Cardiac muscle cell (in vitro differentiated cells and primary cell): Measurements from ENCODE around the gene SPATA21. TPM values are rescaled to one million over a fixed set of nuclear protein-coding genes. Genes with fewer than 3 reads are reported as not detected.

Experiments used
- DNase-seq, 2 donors: peaks; one replicate each; pipeline versions ENCODE4 v3.0.0 to v3.0.0-alpha.2; 2010 to 2017; ENCODE audit warnings: low read depth in 1 of 2, low spot score in 1 of 2
- H3K27ac ChIP-seq: fragments of 200-600 bp; sonication (generic); 2 replicates; pipeline ENCODE4 v1.5.1; 2016
- H3K27me3 ChIP-seq: fragments of 200-600 bp; sonication (generic); 2 replicates; pipeline ENCODE4 v1.6.0; 2016; ENCODE audit warnings: control low read depth
- H3K36me3 ChIP-seq: fragments of 200-600 bp; sonication (generic); 2 replicates; pipeline ENCODE4 v1.5.1; 2016; ENCODE audit warnings: control low read depth
- H3K4me1 ChIP-seq: fragments of 200-600 bp; sonication (generic); 2 replicates; pipeline ENCODE4 v1.8.1; 2017; ENCODE audit warnings: low read depth, mild to moderate bottlenecking, mixed run types
- H3K4me3 ChIP-seq: fragments of 200-600 bp; sonication (generic); 2 replicates; pipeline ENCODE4 v1.5.1; 2016; ENCODE audit warnings: mild to moderate bottlenecking
- H3K9me3 ChIP-seq: fragments of 200-600 bp; sonication (generic); 2 replicates; pipeline ENCODE4 v1.5.1; 2017; ENCODE audit warnings: low read depth, mild to moderate bottlenecking, control low read depth
- CTCF ChIP-seq: IDR thresholded peaks from 2 replicates; pipeline ENCODE4 v1.5.1; 2012; ENCODE audit warnings: low read depth, mild to moderate bottlenecking, low read length
- polyA plus RNA-seq: library from polyadenylated mRNA; unstranded; fragments of >200 nt; fragmentation: Nextera tagmentation; extraction: Ambion mirVana; gene quantifications from 2 replicates; pipeline ENCODE4 v1.2.1, GENCODE V29; 2016
- total RNA-seq: library from RNA; depleted of rRNA; stranded (reverse); fragments of >200 nt; gene quantifications from 2 replicates; pipeline ENCODE4 v1.2.3, GENCODE V29; 2016

The SPATA21 gene
- total and polyA plus RNA-seq, 2 experiments from 2014 or later, result 0.18 TPM; not detected in 1

- Histone ChIP-seq H3K36me3 (no peaks in the 10 kb centered on the region), H3K27ac (no peak overlapping the region), H3K9me3 (no peaks in the 10 kb centered on the region), H3K4me1 (peaks cover 12% of the 10 kb centered on the region), H3K4me3 (no peak overlapping the region), H3K27me3 (no peaks in the 10 kb centered on the region)
- TF ChIP-seq CTCF, result no peak
- no peak for DNase-seq
These were observed 82.6 kb downstream of the SPATA21 start for GRCh38 chr1:16354619-16355018.

GRCh38 chr1:16352842-16353535, 84.2 kb downstream of the SPATA21 start:
- no peak for DNase-seq
- H3K27ac ChIP-seq, result peak overlapping the region; percentile 96
- no peak for TF ChIP-seq CTCF

GRCh38 chr1:16351994-16352841, 85.0 kb downstream of the SPATA21 start, which contains the start of gene FBXO42:
FBXO42 (minus strand) TSS chr1:16352480; CDS start chr1:16315418, 37,062 bp downstream.
- Histone ChIP-seq H3K27ac (peak within 1 kb of the TSS; percentile 96), H3K9me3 (no peaks in the 10 kb centered on the region), H3K36me3 (no peaks in the 10 kb centered on the region), H3K27me3 (no peaks in the 10 kb centered on the region), H3K4me3 (peak within 1 kb of the TSS; percentile 76), H3K4me1 (peaks cover 12% of the 10 kb centered on the region)
- peak; percentile 36 for TF ChIP-seq CTCF
- peak; percentile 95 to 96 for DNase-seq

More at GRCh38 chr1:16352842-16353535, 84.2 kb downstream of the SPATA21 start:
- Histone ChIP-seq H3K4me3 (peak overlapping the region; percentile 76), H3K9me3 (no peaks in the 10 kb centered on the region), H3K4me1 (peaks cover 12% of the 10 kb centered on the region), H3K36me3 (no peaks in the 10 kb centered on the region), H3K27me3 (no peaks in the 10 kb centered on the region)

- peak overlapping the region; percentile 76 for H3K4me3 ChIP-seq
These were observed 85.7 kb downstream of the SPATA21 start for GRCh38 chr1:16351456-16351993.

More at GRCh38 chr1:16351456-16351993, 85.7 kb downstream of the SPATA21 start:
- Histone ChIP-seq H3K9me3 (no peaks in the 10 kb centered on the region), H3K27ac (peak overlapping the region; percentile 96), H3K4me1 (peaks cover 12% of the 10 kb centered on the region), H3K27me3 (no peaks in the 10 kb centered on the region), H3K36me3 (no peaks in the 10 kb centered on the region)
- peak; percentile 44 to 54 for DNase-seq
- TF ChIP-seq CTCF, result no peak
